HepG2 (cell line): ENCODE measurements around the gene GRHPR. TPM values are rescaled to one million over a fixed set of nuclear protein-coding genes. Genes with fewer than 3 reads are reported as not detected.

ENCODE experiments used
- CENPT ChIP-seq: sonication (generic); formaldehyde crosslinking; IDR thresholded peaks from 2 replicates; pipeline ENCODE4 v1.8.0; 2022; ENCODE audit warnings: low read depth, mild to moderate bottlenecking, moderate library complexity, missing genetic modification reagents
- FOXC1 ChIP-seq: sonication (generic); formaldehyde crosslinking; IDR thresholded peaks from 2 replicates; pipeline ENCODE4 v1.8.0; 2022; ENCODE audit warnings: mild to moderate bottlenecking, missing genetic modification reagents, borderline replicate concordance
- HCFC1 ChIP-seq: fragments of 150-350 bp; IDR thresholded peaks from 2 replicates; pipeline ENCODE4 v1.6.1; 2014; ENCODE audit warnings: low read depth, low read length
- IKZF4 ChIP-seq: sonication (generic); formaldehyde crosslinking; IDR thresholded peaks from 2 replicates; pipeline ENCODE4 v1.5.1; 2020; ENCODE audit warnings: borderline replicate concordance, mild to moderate bottlenecking, low read depth, missing genetic modification reagents; ENCODE audit errors: not compliant biosample characterization
- PBX2 ChIP-seq: IDR thresholded peaks from 2 replicates; pipeline ENCODE4 v1.6.1; 2016; ENCODE audit warnings: control low read depth
- RAD51 ChIP-seq: fragments of 450-650 bp; IDR thresholded peaks from 2 replicates; pipeline ENCODE4 v1.6.1; 2016; ENCODE audit warnings: borderline replicate concordance
- SCMH1 ChIP-seq: sonication (generic); formaldehyde crosslinking; IDR thresholded peaks from 2 replicates; pipeline ENCODE4 v1.9.0; 2021; ENCODE audit warnings: missing genetic modification reagents, mild to moderate bottlenecking, borderline replicate concordance
- ZNF17 ChIP-seq: sonication (generic); formaldehyde crosslinking; IDR thresholded peaks from 2 replicates; pipeline ENCODE4 v1.5.0; 2020; ENCODE audit warnings: mild to moderate bottlenecking, missing genetic modification reagents
- ZNF512B ChIP-seq: sonication (generic); formaldehyde crosslinking; IDR thresholded peaks from 2 replicates; pipeline ENCODE4 v1.5.1; 2020; ENCODE audit warnings: missing genetic modification reagents, mild to moderate bottlenecking, borderline replicate concordance
- polyA plus RNA-seq, 8 experiments: library from polyadenylated mRNA; depleted of rRNA in 3 of 8; stranded (reverse) in 7 of 8; unstranded in 1 of 8; fragments of >200 nt; fragmentation: Illumina TruSeq in 4 of 8; extraction: Trizol in 4 of 8; gene quantifications; 2 replicates each; pipeline versions ENCODE4 v1.2.1 to v1.2.3, GENCODE V29; 2011 to 2016; ENCODE audit warnings: low read depth in 4 of 8, missing spikeins in 1 of 8, mixed read lengths in 1 of 8; ENCODE audit not compliant: insufficient read depth in 1 of 8
- total RNA-seq, 5 experiments: library from RNA; depleted of rRNA; stranded (reverse); fragments of >200 nt; fragmentation: Illumina TruSeq; extraction: Trizol; gene quantifications; 2 replicates each; pipeline ENCODE4 v1.2.3, GENCODE V29; 2016; ENCODE audit warnings: low read depth in 1 of 5
- TF ChIP-seq, protein P1 (sequence below): sonication (generic); formaldehyde crosslinking; IDR thresholded peaks from 2 replicates; pipeline ENCODE4 v1.4.0; 2020; ENCODE audit warnings: low read depth, mild to moderate bottlenecking, missing genetic modification reagents
- TF ChIP-seq, protein P2 (sequence below): conservative IDR thresholded peaks from 2 replicates; pipeline ENCODE4 v1.6.1; 2018; ENCODE audit warnings: missing genetic modification reagents
- TF ChIP-seq, protein P3 (sequence below): IDR thresholded peaks from 2 replicates; pipeline ENCODE4 v1.6.1; 2018; ENCODE audit warnings: missing genetic modification reagents, mild to moderate bottlenecking, missing compliant biosample characterization

GRHPR gene
- total and polyA plus RNA-seq, 2 of the 13 experiments (the other 11 are each of a cell fraction or from before 2014, with no cell fraction given): 113 to 115 TPM

DNA sequence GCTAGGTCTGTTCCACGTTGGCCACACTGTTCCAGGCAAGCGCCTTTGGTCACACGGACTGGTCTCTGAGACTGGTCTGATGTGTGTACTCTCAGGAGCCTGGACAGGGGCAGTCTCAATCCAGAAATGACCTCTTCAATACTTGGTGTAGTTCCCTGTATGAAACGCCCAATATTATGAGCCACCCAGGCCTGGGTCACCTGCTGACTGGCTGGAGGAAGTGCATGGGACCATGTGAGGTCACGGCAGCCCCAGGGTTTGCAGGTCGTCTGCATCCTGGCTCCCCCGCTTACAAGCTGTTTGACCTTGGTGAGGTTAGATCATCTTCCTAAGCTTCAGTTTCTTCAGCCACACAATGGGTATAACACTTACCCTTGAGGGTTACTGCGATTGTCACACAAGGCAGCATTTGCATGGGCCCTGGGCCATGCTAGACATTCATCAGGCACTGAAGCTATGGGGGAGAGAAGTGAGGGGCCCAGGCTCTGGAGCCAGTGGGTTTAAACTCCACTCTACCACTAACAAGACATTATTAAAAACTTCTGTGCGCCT is 5.2 kb upstream of the GRHPR start (continued):
- TF ChIP-seq ZNF512B (CRISPR knock-in tag) (no peak), ZNF17 (no peak), RAD51 (no peak), FOXC1 (CRISPR knock-in tag) (no peak), IKZF4 (no peak), SCMH1 (CRISPR knock-in tag) (no peak), CENPT (CRISPR knock-in tag) (no peak), PBX2 (CRISPR knock-in tag) (no peak), HCFC1 (no peak)
- TF ChIP-seq, protein P1, sequence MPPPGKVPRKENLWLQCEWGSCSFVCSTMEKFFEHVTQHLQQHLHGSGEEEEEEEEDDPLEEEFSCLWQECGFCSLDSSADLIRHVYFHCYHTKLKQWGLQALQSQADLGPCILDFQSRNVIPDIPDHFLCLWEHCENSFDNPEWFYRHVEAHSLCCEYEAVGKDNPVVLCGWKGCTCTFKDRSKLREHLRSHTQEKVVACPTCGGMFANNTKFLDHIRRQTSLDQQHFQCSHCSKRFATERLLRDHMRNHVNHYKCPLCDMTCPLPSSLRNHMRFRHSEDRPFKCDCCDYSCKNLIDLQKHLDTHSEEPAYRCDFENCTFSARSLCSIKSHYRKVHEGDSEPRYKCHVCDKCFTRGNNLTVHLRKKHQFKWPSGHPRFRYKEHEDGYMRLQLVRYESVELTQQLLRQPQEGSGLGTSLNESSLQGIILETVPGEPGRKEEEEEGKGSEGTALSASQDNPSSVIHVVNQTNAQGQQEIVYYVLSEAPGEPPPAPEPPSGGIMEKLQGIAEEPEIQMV (CRISPR knock-in tag): no peak
- TF ChIP-seq, protein P2, sequence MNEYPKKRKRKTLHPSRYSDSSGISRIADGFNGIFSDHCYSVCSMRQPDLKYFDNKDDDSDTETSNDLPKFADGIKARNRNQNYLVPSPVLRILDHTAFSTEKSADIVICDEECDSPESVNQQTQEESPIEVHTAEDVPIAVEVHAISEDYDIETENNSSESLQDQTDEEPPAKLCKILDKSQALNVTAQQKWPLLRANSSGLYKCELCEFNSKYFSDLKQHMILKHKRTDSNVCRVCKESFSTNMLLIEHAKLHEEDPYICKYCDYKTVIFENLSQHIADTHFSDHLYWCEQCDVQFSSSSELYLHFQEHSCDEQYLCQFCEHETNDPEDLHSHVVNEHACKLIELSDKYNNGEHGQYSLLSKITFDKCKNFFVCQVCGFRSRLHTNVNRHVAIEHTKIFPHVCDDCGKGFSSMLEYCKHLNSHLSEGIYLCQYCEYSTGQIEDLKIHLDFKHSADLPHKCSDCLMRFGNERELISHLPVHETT (CRISPR knock-in tag): no peak
- TF ChIP-seq, protein P3, sequence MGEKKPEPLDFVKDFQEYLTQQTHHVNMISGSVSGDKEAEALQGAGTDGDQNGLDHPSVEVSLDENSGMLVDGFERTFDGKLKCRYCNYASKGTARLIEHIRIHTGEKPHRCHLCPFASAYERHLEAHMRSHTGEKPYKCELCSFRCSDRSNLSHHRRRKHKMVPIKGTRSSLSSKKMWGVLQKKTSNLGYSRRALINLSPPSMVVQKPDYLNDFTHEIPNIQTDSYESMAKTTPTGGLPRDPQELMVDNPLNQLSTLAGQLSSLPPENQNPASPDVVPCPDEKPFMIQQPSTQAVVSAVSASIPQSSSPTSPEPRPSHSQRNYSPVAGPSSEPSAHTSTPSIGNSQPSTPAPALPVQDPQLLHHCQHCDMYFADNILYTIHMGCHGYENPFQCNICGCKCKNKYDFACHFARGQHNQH: no peak
